OCI-LY1 (cell line): ENCODE data around the gene NKD1.

Experiments
- EZH2 ChIP-seq: fragments of 200-600 bp; sonication (generic), shearing (Covaris generic); IDR thresholded peaks from 2 replicates; pipeline ENCODE4 v1.8.0; 2017; ENCODE audit warnings: borderline replicate concordance, mixed run types, mild to moderate bottlenecking, antibody characterized with exemption, low read length, moderate library complexity, mixed read lengths
- TF ChIP-seq, protein P1 (sequence below): fragments of 200-600 bp; sonication (generic), shearing (Covaris generic); IDR thresholded peaks from 2 replicates; pipeline ENCODE4 v1.5.1; 2017; ENCODE audit warnings: mild to moderate bottlenecking, antibody characterized with exemption, low read length, moderate library complexity, mixed read lengths

DNA sequence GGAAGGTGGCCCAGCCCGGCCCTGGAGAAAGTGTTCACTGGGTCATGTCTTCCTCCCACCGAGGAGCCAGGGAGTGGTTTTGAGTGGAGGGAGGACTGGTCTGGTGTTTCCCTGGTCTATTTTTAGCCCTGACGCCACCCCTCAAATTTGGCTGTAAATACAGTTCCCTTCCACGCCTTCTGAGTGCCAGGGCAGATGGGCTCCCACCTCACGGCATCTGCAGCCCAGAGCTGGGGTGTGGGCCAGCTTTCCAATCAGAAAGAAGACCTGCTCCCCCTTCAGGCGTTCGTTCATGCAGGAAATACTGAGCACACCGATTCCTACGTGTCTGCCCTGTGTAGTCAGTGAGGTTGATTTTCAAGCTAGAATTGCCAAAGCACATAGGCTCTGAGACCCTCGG is 79.2 kb downstream of the NKD1 start:
- TF ChIP-seq, protein P1, sequence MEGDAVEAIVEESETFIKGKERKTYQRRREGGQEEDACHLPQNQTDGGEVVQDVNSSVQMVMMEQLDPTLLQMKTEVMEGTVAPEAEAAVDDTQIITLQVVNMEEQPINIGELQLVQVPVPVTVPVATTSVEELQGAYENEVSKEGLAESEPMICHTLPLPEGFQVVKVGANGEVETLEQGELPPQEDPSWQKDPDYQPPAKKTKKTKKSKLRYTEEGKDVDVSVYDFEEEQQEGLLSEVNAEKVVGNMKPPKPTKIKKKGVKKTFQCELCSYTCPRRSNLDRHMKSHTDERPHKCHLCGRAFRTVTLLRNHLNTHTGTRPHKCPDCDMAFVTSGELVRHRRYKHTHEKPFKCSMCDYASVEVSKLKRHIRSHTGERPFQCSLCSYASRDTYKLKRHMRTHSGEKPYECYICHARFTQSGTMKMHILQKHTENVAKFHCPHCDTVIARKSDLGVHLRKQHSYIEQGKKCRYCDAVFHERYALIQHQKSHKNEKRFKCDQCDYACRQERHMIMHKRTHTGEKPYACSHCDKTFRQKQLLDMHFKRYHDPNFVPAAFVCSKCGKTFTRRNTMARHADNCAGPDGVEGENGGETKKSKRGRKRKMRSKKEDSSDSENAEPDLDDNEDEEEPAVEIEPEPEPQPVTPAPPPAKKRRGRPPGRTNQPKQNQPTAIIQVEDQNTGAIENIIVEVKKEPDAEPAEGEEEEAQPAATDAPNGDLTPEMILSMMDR = no peak; the same call in 1 of the 2 replicates
- TF ChIP-seq EZH2 = no peak
